GM19238 (cell line): ENCODE results near the gene OR4Q3.
"Not testable (repeated sequence)": the region's sequence is repeated elsewhere in the genome, so short reads cannot be mapped to it uniquely, and the experiment has no call there.

Experiments used
- DNase-seq: peaks from one replicate; pipeline ENCODE4 v3.0.0; 2011; ENCODE audit warnings: low spot score; ENCODE audit not compliant: insufficient read length

OR4Q3 gene

GRCh38 chr14:19743256-19743655 is at the start of gene OR4Q3:
Gene OR4Q3 (plus strand): TSS chr14:19743571.
- no peak for DNase-seq

- no peak for DNase-seq
These were observed 14.0 kb upstream of the OR4Q3 start for GRCh38 chr14:19729359-19729758.

- no peak for DNase-seq
These were observed 13.6 kb upstream of the OR4Q3 start for GRCh38 chr14:19729763-19730162.

GRCh38 chr14:19733893-19734292 is 9.5 kb upstream of the OR4Q3 start:
- not testable (repeated sequence) for DNase-seq

- not testable (repeated sequence) for DNase-seq
These were observed 8.9 kb downstream of the OR4Q3 start for GRCh38 chr14:19752316-19752715.

- no peak for DNase-seq
These were observed 10.8 kb downstream of the OR4Q3 start for GRCh38 chr14:19754172-19754571.

GRCh38 chr14:19771491-19771890 is 28.1 kb downstream of the OR4Q3 start:
- not testable (repeated sequence) for DNase-seq

GRCh38 chr14:19771895-19772430 is 28.6 kb downstream of the OR4Q3 start:
- DNase-seq, result no peak

GRCh38 chr14:19772454-19772853 is 29.1 kb downstream of the OR4Q3 start:
- not testable (repeated sequence) for DNase-seq

GRCh38 chr14:19773204-19773603 is 29.8 kb downstream of the OR4Q3 start, which contains the start of gene OR4M1:
Gene OR4M1 (plus strand): TSS chr14:19773504. CDS start chr14:19780323, 6,819 bp downstream.
- not testable (repeated sequence) for DNase-seq

- no peak for DNase-seq
These were observed 32.2 kb downstream of the OR4Q3 start for GRCh38 chr14:19775587-19775986.

- DNase-seq, result not testable (repeated sequence)
These were observed 42.5 kb downstream of the OR4Q3 start for GRCh38 chr14:19785848-19786247.

GRCh38 chr14:19787318-19787717 is 43.9 kb downstream of the OR4Q3 start:
- DNase-seq, result not testable (repeated sequence)

- not testable (repeated sequence) for DNase-seq
These were observed 44.8 kb downstream of the OR4Q3 start for GRCh38 chr14:19788150-19788549.

GRCh38 chr14:19796520-19797108 is 53.2 kb downstream of the OR4Q3 start:
- DNase-seq, result not testable (repeated sequence)
